T-helper 9 cell (primary cell): Measurements from ENCODE around the gene NTN1.

Source experiments
- DNase-seq: peaks from one replicate; pipeline ENCODE4 v3.0.0-alpha.2; 2020

Gene NTN1

GRCh38 chr17:9037736-9038135, 16.4 kb downstream of the NTN1 start:
- no peak for DNase-seq

- DNase-seq, result no peak
These were observed 17.1 kb downstream of the NTN1 start for GRCh38 chr17:9038380-9038779.

GRCh38 chr17:9044772-9045463, 23.6 kb downstream of the NTN1 start:
- no peak for DNase-seq

GRCh38 chr17:9050801-9051401, 29.6 kb downstream of the NTN1 start:
- DNase-seq, result no peak

- no peak for DNase-seq
These were observed 30.3 kb downstream of the NTN1 start for GRCh38 chr17:9051561-9051960.

- DNase-seq, result no peak
These were observed 31.6 kb downstream of the NTN1 start for GRCh38 chr17:9052921-9053320.

- DNase-seq, result no peak
These were observed 32.1 kb downstream of the NTN1 start for GRCh38 chr17:9053406-9053805.

- no peak for DNase-seq
These were observed 33.0 kb downstream of the NTN1 start for GRCh38 chr17:9054126-9054975.

GRCh38 chr17:9055281-9055680, 34.0 kb downstream of the NTN1 start:
- DNase-seq, result no peak

GRCh38 chr17:9056566-9056965, 35.3 kb downstream of the NTN1 start:
- no peak for DNase-seq

GRCh38 chr17:9057310-9057709, 36.0 kb downstream of the NTN1 start:
- no peak for DNase-seq

GRCh38 chr17:9062399-9062902, 41.1 kb downstream of the NTN1 start:
- no peak for DNase-seq

GRCh38 chr17:9064311-9064834, 43.1 kb downstream of the NTN1 start:
- DNase-seq, result no peak

- no peak for DNase-seq
These were observed 49.7 kb downstream of the NTN1 start for GRCh38 chr17:9071016-9071415.

- DNase-seq, result no peak
These were observed 50.6 kb downstream of the NTN1 start for GRCh38 chr17:9071811-9072498.

GRCh38 chr17:9072696-9073339, 51.5 kb downstream of the NTN1 start:
- no peak for DNase-seq

GRCh38 chr17:9074131-9074530, 52.8 kb downstream of the NTN1 start:
- no peak for DNase-seq

GRCh38 chr17:9079461-9080103, 58.3 kb downstream of the NTN1 start:
- no peak for DNase-seq

GRCh38 chr17:9080296-9080914, 59.1 kb downstream of the NTN1 start:
- no peak for DNase-seq

GRCh38 chr17:9080983-9081382, 59.7 kb downstream of the NTN1 start:
- DNase-seq, result no peak

GRCh38 chr17:9086577-9086976, 65.3 kb downstream of the NTN1 start:
- DNase-seq, result no peak
